Fibroblast of lung (primary cell): ENCODE results near the gene TEAD3.

Experiments
- EZH2 ChIP-seq: IDR thresholded peaks from 2 replicates; pipeline ENCODE4 v1.5.1; 2012; ENCODE audit warnings: low read length, control low read depth, mild to moderate bottlenecking; ENCODE audit errors: missing control alignments
- TF ChIP-seq, protein P1 (sequence below), 2 donors: IDR thresholded peaks in 1 of 2; conservative IDR thresholded peaks in 1 of 2; 1 replicate in 1 of 2; 2 replicates in 1 of 2; pipeline ENCODE4 v1.5.1; 2011 to 2012; ENCODE audit warnings: low read length in 2 of 2, control low read depth in 1 of 2, inconsistent platforms in 1 of 2, low read depth in 1 of 2, mild to moderate bottlenecking in 1 of 2

DNA sequence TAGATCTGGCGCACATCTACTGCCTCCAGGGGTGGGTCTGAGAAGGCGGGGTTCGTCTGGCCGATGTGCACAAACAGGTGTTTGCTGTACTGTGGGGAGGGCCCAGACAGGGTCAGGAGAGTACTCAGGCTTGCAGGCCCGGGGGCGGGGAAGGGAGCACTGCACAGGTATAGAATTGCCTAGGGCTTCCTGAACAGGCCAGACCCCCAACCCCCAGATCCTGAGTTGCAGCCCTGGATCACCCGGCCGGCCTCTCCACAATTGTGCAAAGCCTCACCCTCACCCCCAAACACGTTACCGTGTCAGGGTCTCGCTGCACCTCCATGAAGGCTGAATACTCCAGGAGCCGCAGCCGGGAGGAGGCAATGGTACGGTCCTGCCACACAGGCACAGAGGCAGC, 20.9 kb downstream of the TEAD3 start:
- no peak for TF ChIP-seq EZH2
- TF ChIP-seq, protein P1, sequence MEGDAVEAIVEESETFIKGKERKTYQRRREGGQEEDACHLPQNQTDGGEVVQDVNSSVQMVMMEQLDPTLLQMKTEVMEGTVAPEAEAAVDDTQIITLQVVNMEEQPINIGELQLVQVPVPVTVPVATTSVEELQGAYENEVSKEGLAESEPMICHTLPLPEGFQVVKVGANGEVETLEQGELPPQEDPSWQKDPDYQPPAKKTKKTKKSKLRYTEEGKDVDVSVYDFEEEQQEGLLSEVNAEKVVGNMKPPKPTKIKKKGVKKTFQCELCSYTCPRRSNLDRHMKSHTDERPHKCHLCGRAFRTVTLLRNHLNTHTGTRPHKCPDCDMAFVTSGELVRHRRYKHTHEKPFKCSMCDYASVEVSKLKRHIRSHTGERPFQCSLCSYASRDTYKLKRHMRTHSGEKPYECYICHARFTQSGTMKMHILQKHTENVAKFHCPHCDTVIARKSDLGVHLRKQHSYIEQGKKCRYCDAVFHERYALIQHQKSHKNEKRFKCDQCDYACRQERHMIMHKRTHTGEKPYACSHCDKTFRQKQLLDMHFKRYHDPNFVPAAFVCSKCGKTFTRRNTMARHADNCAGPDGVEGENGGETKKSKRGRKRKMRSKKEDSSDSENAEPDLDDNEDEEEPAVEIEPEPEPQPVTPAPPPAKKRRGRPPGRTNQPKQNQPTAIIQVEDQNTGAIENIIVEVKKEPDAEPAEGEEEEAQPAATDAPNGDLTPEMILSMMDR (conservative IDR thresholded peaks at IDR 0.05 in 1 of 2, IDR thresholded peaks at IDR 0.05 in 1 of 2; ENCODE audit: low read depth in 1 of 2, low read length in 2 of 2) = no peak
